ENCODE results near the gene P2RX5.
A peak's percentile ranks its signal among the peaks of the same experiment; 100 is the strongest.

P2RX5 gene

DNA sequence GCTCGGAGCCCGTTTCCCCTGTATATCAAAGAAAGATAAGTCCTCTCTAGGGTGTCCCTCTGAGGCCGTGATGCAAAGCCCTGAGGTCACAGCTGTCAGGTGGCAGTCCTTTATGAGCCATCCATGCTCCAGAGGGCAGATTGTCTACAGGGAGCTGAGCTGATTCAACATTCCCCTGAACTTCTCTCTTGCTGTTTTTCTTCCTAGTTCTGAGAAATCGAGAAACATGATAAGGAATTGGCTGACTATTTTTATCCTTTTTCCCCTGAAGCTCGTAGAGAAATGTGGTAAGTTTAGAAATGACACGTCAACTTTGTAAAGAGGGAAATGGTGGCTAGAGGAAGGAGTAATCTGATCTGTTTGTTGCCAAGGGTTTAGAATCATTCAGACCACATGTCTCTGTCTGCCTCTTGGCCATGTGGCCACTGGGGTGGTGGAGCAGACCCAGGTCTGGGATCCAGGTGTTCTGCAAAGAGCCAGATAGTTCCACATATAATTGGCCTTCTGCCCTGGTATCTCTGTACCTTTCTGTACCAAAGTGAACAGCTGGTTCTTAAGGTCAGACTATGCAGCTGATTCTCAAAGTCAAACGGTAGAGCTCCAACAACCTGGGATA is 55.9 kb downstream of the P2RX5 start:
- H3K4me1 ChIP-seq (ENCODE audit: insufficient read depth, low read length, severe bottlenecking): peaks cover 20% of the 10 kb centered on the region
- no peaks in the 10 kb centered on the region for H4K20me1 ChIP-seq (ENCODE audit: insufficient read depth, low read length)
- TF ChIP-seq, protein P1, sequence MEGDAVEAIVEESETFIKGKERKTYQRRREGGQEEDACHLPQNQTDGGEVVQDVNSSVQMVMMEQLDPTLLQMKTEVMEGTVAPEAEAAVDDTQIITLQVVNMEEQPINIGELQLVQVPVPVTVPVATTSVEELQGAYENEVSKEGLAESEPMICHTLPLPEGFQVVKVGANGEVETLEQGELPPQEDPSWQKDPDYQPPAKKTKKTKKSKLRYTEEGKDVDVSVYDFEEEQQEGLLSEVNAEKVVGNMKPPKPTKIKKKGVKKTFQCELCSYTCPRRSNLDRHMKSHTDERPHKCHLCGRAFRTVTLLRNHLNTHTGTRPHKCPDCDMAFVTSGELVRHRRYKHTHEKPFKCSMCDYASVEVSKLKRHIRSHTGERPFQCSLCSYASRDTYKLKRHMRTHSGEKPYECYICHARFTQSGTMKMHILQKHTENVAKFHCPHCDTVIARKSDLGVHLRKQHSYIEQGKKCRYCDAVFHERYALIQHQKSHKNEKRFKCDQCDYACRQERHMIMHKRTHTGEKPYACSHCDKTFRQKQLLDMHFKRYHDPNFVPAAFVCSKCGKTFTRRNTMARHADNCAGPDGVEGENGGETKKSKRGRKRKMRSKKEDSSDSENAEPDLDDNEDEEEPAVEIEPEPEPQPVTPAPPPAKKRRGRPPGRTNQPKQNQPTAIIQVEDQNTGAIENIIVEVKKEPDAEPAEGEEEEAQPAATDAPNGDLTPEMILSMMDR (IDR thresholded peaks at IDR 0.05; ENCODE audit: low read length): no peak; the same call in 1 of the 2 replicates
- no peak for TF ChIP-seq EZH2 (IDR thresholded peaks at IDR 0.05; ENCODE audit: borderline replicate concordance, low read length)
- H3K36me3 ChIP-seq (ENCODE audit: insufficient read depth, low read length): no peaks in the 10 kb centered on the region
- H2AFZ ChIP-seq (ENCODE audit: low read length): no peak overlapping the region
- H3K27me3 ChIP-seq (ENCODE audit: insufficient read depth, low read length): no peaks in the 10 kb centered on the region
- no peak overlapping the region for H3K4me3 ChIP-seq (ENCODE audit: low read depth, low read length, poor library complexity, severe bottlenecking)
- no peaks in the 10 kb centered on the region for H3K9me2 ChIP-seq (ENCODE audit: low read depth, low read length)
- peak overlapping the region; percentile 4; the same call in 1 of the 2 replicates for H3K4me2 ChIP-seq (ENCODE audit: low read length)
- no peaks in the 10 kb centered on the region for H3F3A ChIP-seq (ENCODE audit: insufficient read depth, low read length)
- peak overlapping the region; percentile 30 for H3K27ac ChIP-seq (ENCODE audit: low read depth, low read length, poor library complexity, severe bottlenecking)
- no peaks in the 10 kb centered on the region for H3K9me3 ChIP-seq (ENCODE audit: low read length)
- no peak overlapping the region for H3K9ac ChIP-seq (ENCODE audit: low read length)
- H3K79me2 ChIP-seq (ENCODE audit: insufficient read depth, low read length): no peaks in the 10 kb centered on the region

DNA sequence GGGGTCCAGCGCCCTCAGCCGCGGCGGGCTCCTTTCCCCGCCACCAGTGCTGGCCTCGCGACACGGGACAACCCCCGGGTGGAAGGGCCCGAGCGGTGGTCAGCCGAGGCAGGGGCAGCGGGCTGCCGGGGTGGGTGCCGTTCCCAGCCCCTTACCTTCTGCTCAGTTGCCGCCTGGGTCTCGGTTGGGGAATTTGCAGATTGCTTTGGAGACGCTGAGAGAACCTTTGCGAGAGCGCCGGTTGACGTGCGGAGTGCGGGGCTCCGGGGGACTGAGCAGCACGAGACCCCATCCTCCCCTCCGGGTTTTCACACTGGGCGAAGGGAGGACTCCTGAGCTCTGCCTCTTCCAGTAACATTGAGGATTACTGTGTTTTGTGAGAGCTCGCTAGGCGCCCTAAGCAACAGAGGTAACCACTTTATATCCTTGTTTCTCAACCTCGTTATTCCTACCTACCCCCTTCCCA is 59.0 kb downstream of the P2RX5 start:
- H3K9me2 ChIP-seq (ENCODE audit: low read depth, low read length): no peaks in the 10 kb centered on the region
- H3K27me3 ChIP-seq (ENCODE audit: insufficient read depth, low read length): no peaks in the 10 kb centered on the region
- H4K20me1 ChIP-seq (ENCODE audit: insufficient read depth, low read length): no peaks in the 10 kb centered on the region
- H3K4me3 ChIP-seq (ENCODE audit: low read depth, low read length, poor library complexity, severe bottlenecking): peak overlapping the region; percentile 85
- peak overlapping the region; percentile 81 for H3K9ac ChIP-seq (ENCODE audit: low read length)
- H3K27ac ChIP-seq (ENCODE audit: low read depth, low read length, poor library complexity, severe bottlenecking): no peak overlapping the region
- no peaks in the 10 kb centered on the region for H3K79me2 ChIP-seq (ENCODE audit: insufficient read depth, low read length)
- H3K9me3 ChIP-seq (ENCODE audit: low read length): no peaks in the 10 kb centered on the region
- peaks cover 20% of the 10 kb centered on the region for H3K4me1 ChIP-seq (ENCODE audit: insufficient read depth, low read length, severe bottlenecking)
- peak overlapping the region; percentile 77 for H3K4me2 ChIP-seq (ENCODE audit: low read length)
- H2AFZ ChIP-seq (ENCODE audit: low read length): no peak overlapping the region
- peaks cover 5% of the 10 kb centered on the region for H3K36me3 ChIP-seq (ENCODE audit: insufficient read depth, low read length)
- TF ChIP-seq EZH2 (IDR thresholded peaks at IDR 0.05; ENCODE audit: borderline replicate concordance, low read length): no peak
- TF ChIP-seq, protein P1 (IDR thresholded peaks at IDR 0.05; ENCODE audit: low read length): no peak
- no peaks in the 10 kb centered on the region for H3F3A ChIP-seq (ENCODE audit: insufficient read depth, low read length)

DNA sequence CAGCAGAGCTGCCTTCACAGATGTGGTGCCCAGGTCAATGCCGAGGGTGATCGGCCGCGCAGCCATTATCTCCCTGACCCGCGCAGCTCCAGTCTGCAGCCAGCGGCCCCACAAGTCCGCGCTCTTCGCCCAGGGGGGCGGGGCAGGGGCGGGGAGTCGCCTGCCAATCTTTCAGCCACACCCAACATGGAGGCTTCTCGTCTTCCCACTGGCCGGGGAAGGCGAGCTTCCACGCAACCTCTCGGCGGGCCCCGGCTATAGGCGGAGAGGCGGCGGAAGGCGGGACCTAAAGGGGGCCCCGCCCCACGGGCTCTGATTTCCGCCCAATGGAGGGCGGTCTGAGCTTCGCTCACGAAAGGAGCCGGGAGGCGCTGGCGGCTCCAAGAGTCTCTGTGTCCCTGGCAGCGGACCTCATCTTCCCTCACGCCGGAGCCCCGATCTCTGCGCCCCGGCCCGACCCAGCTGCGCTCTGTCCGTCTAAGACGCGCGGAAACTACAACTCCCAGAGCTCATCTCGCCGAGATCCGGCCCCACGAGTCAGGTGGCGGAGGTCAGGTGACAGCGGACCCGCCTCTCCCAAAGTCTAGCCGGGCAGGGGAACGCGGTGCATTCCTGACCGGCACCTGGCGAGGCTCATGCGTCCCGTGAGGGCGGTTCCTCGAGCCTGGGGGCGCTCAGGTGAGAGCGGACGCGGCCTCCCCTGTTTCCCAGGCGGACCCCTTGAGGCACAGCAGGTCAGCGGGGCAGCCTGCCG is 59.6 kb downstream of the P2RX5 start, which contains the start of the genes CTNS and SHPK:
TSS of gene CTNS (plus strand) at position 607 of the 754 bp plus-strand sequence. CDS start 3,447 bp downstream, outside the sequence.
TSS of gene SHPK (minus strand) at position 97 of the 754 bp plus-strand sequence. CDS start at position 66, 31 bp downstream.
- Histone ChIP-seq H3K27me3 (ENCODE audit: insufficient read depth, low read length) (no peaks in the 10 kb centered on the region), H3K9me2 (ENCODE audit: low read depth, low read length) (no peaks in the 10 kb centered on the region), H3K4me1 (ENCODE audit: insufficient read depth, low read length, severe bottlenecking) (peaks cover 20% of the 10 kb centered on the region), H4K20me1 (ENCODE audit: insufficient read depth, low read length) (no peaks in the 10 kb centered on the region), H2AFZ (ENCODE audit: low read length) (no peak within 1 kb of the TSS), H3K4me3 (ENCODE audit: low read depth, low read length, poor library complexity, severe bottlenecking) (peak within 1 kb of the TSS; percentile 85), H3K27ac (ENCODE audit: low read depth, low read length, poor library complexity, severe bottlenecking) (peak within 1 kb of the TSS; percentile 85), H3K79me2 (ENCODE audit: insufficient read depth, low read length) (no peaks in the 10 kb centered on the region), H3K9me3 (ENCODE audit: low read length) (no peaks in the 10 kb centered on the region), H3F3A (ENCODE audit: insufficient read depth, low read length) (no peaks in the 10 kb centered on the region), H3K36me3 (ENCODE audit: insufficient read depth, low read length) (peaks cover 5% of the 10 kb centered on the region), H3K4me2 (ENCODE audit: low read length) (peak within 1 kb of the TSS; percentile 81), H3K9ac (ENCODE audit: low read length) (peak within 1 kb of the TSS; percentile 81)
- TF ChIP-seq, protein P1 (IDR thresholded peaks at IDR 0.05; ENCODE audit: low read length): no peak
- no peak for TF ChIP-seq EZH2 (IDR thresholded peaks at IDR 0.05; ENCODE audit: borderline replicate concordance, low read length)
